ES-I3 (cell line): ENCODE results near the gene C5orf58.

ENCODE experiments used
- H3K36me3 ChIP-seq: 2 replicates; pipeline ENCODE4 v1.6.1; 2013; ENCODE audit warnings: mild to moderate bottlenecking, low read length, control low read depth, moderate library complexity; ENCODE audit not compliant: insufficient read depth
- H3K4me1 ChIP-seq: 2 replicates; pipeline ENCODE4 v1.6.1; 2013; ENCODE audit warnings: mild to moderate bottlenecking, control low read depth, low read length; ENCODE audit not compliant: insufficient read depth
- H3K9ac ChIP-seq: 2 replicates; pipeline ENCODE4 v1.6.1; 2013; ENCODE audit warnings: low read depth, mild to moderate bottlenecking, low read length, moderate library complexity
- H3K9me3 ChIP-seq: 2 replicates; pipeline ENCODE4 v1.6.1; 2013; ENCODE audit warnings: mild to moderate bottlenecking, low read length, moderate library complexity; ENCODE audit not compliant: control insufficient read depth, insufficient read depth

C5orf58 gene

DNA sequence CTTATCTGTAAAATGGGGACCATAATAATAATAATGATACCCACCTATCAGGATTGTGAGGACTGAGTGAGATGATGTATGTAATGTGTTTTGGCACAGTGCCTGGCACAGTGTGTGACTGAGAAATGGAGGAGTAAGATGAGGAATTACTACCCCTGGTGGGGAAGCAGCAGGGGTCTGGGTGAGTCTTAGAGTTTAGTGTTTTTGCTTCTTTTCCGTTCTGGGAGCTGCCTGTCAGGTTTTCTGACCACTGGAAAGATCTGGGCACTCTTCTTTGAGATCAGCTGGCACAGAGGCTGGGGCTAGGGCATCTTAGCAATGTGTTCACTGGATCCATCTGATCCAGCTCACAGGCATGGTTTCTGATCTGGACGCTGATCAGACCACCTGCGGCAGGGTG, 56.3 kb downstream of the C5orf58 start:
- peaks cover 18% of the 10 kb centered on the region; the same call in 1 of the 2 replicates for H3K9me3 ChIP-seq
- H3K36me3 ChIP-seq: no peaks in the 10 kb centered on the region

DNA sequence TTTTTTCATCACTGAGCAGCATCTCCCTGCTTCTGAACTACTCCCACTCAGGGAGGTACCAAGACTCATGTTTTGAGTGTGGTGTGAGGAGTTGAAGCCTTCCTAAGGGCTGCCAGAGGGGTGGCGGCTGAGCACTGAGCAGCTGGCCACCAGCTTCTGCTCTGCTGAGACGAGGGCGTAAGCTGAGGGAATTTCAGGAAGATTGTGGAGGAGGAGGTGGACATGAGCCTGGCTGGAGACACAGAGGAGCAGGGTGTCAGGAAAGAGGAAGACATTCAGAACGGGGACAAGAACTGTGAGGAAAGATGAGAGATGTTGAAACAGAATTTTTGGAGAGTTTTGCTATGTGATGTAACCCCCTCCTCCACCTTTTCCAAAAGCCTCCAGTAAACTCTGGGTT, 57.0 kb downstream of the C5orf58 start:
- H3K9me3 ChIP-seq: peaks cover 18% of the 10 kb centered on the region; the same call in 1 of the 2 replicates

More for the DNA sequence above, 56.3 kb downstream of the C5orf58 start:
- Histone ChIP-seq H3K9ac (no peak overlapping the region), H3K4me1 (no peaks in the 10 kb centered on the region)

DNA sequence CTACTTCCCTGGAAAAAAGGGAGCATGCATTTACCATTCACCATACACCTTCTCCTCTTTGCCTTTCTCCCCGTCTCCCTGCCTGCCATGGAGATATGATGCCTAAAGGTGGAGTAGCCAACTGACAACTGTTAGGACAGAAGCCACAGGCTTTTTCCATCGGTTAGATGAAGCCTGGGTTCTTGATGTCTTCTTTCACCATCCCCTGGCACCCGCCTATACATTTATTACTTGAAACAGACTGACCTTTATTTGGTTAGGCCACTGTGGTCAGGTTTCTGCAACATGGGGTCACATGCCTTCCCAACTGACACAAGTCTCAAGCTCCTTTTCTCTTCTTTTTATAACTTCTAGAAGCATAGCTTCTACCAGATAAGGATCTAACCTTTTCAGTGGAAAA, 57.7 kb downstream of the C5orf58 start:
- peaks cover 18% of the 10 kb centered on the region; the same call in 1 of the 2 replicates for H3K9me3 ChIP-seq
- H3K9ac ChIP-seq: no peak overlapping the region
- H3K36me3 ChIP-seq: no peaks in the 10 kb centered on the region
- no peaks in the 10 kb centered on the region for H3K4me1 ChIP-seq

More for the DNA sequence above, 57.0 kb downstream of the C5orf58 start:
- Histone ChIP-seq H3K36me3 (no peaks in the 10 kb centered on the region), H3K9ac (no peak overlapping the region), H3K4me1 (no peaks in the 10 kb centered on the region)

DNA sequence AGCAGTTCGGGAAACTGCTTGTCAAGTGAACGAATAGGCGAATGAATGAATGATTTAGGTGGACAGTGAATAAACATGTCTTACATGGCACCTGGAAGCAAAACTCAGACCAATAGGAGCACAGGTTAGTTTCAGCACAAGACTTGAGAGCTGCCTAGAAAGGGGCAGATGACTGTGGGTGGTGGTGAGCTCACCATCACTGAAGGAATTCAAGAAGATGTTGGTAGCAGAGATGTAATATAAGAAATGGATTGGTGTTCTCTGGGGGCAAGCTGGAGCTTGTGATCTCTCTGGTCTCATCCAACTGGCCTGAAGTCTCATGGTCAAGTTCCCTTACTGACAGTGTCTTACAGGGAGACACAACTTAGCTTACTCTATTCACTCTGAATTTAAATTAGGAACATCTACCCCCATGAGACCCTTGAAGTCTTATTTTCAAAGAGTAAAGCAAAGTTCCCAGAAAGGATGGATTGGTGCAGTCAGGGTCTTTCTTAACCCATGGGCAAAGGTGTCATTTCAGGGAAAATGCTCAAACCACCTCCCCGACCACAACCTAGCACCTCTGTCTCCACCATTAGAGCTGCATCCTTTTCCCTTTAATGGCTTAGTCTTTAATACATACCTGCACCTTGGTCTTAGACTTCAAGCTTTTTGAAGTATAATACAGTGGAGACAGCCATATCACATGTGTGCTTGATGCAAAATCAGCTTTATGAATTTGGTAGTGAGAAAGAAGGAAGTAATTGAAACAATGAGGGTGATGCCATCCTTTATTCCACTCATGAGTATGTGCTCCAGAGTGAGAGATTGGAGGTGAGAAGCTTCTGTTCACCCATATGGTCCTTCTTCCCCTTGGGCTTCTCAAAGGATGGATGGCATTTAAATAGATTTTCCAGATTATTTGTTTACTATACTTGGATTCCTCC, 59.7 kb downstream of the C5orf58 start:
- no peak overlapping the region for H3K9ac ChIP-seq
- no peaks in the 10 kb centered on the region for H3K4me1 ChIP-seq
- H3K9me3 ChIP-seq: peaks cover 16% of the 10 kb centered on the region; the same call in 1 of the 2 replicates
- H3K36me3 ChIP-seq: no peaks in the 10 kb centered on the region

DNA sequence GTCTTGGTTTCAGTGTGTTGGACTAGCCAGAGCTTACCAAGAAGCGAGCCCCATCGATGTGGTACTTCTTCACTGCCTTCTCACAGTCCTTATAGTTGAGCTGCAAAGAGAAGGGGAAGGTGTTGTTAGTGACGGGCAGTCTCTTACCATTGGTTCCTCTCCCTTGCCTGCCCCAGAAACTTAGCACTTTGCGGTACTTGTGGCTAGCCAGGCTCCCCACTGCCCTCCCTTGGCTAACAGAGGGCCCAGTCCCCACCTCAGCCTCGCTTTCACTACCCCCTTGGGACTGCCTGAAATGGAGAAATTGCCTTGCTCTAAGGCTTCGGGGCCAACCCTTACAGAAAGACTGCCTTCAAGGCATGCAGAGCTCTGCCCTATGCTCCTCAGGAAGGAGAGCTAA, 60.5 kb downstream of the C5orf58 start:
- Histone ChIP-seq H3K4me1 (no peaks in the 10 kb centered on the region), H3K9ac (no peak overlapping the region), H3K36me3 (no peaks in the 10 kb centered on the region), H3K9me3 (peaks cover 14% of the 10 kb centered on the region; the same call in 1 of the 2 replicates)

DNA sequence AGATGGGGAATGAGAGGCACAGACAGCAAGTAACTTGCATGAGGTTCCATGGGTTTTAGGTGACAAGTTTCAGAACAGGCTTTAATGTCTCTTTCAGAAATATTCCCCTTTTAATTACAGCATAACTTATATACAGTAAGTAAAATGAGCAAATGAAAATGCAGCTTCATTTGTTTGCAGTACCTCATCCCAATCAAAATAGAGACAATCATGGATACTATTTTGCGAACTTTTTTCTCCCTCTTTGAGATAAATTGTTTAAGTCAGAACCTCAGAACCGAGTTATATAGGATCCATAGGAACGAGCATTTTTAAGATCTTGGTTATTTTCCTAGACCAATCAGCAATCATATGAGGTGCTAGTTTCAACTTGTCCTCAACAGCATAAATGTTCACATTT, 61.3 kb downstream of the C5orf58 start:
- H3K9me3 ChIP-seq: peaks cover 11% of the 10 kb centered on the region; the same call in 1 of the 2 replicates
- H3K4me1 ChIP-seq: no peaks in the 10 kb centered on the region
- H3K36me3 ChIP-seq: no peaks in the 10 kb centered on the region
- H3K9ac ChIP-seq: no peak overlapping the region

DNA sequence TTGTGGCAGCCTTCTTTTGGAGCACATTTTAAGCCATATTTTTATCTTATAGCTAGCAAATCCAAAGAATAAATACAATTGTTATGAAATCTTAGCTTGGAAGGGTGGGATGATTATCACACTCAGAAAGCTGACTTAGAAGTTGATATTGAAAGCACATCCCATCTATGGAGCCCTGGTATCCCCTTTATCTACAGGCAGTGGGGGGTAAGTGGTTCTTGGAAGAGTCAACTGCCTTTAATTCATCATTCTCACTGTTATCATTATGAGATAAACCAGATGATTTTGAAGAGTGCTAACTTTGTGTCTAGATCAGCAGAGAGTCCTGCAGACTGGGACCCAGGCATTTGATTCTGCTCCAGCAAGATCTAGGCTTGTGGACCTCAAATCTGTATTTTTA, 61.8 kb downstream of the C5orf58 start:
- peaks cover 9% of the 10 kb centered on the region; the same call in 1 of the 2 replicates for H3K9me3 ChIP-seq
- H3K4me1 ChIP-seq: no peaks in the 10 kb centered on the region
- H3K9ac ChIP-seq: no peak overlapping the region
- no peaks in the 10 kb centered on the region for H3K36me3 ChIP-seq
